Liver (tissue), 9 donors: ENCODE results near the gene GSK3A. TPM values are rescaled to one million over a fixed set of nuclear protein-coding genes. Genes with fewer than 3 reads are reported as not detected.

Source experiments
- DNase-seq: peaks from one replicate; pipeline ENCODE4 v3.0.0-alpha.2; 2017; ENCODE audit warnings: low spot score
- H3K27ac ChIP-seq, 2 donors: one replicate each; pipeline ENCODE4 v1.7.0; 2013; ENCODE audit warnings: inconsistent platforms in 2 of 2, low read length in 2 of 2, control low read depth in 1 of 2, low read depth in 1 of 2, mild to moderate bottlenecking in 1 of 2
- H3K27me3 ChIP-seq, 4 donors: one replicate each; pipeline versions ENCODE4 v1.6.1 to v1.7.0; 2013; ENCODE audit warnings: low read length in 3 of 4, inconsistent platforms in 1 of 4, mild to moderate bottlenecking in 1 of 4, moderate library complexity in 1 of 4; ENCODE audit not compliant: control insufficient read depth in 4 of 4, insufficient read depth in 4 of 4
- H3K36me3 ChIP-seq, 4 donors: one replicate each; pipeline versions ENCODE4 v1.6.1 to v1.7.0; 2013; ENCODE audit warnings: low read length in 3 of 4, mild to moderate bottlenecking in 3 of 4, low read depth in 1 of 4, moderate library complexity in 1 of 4; ENCODE audit not compliant: control insufficient read depth in 4 of 4, insufficient read depth in 3 of 4
- H3K4me1 ChIP-seq, 4 donors: one replicate each; pipeline versions ENCODE4 v1.6.1 to v1.7.0; 2013; ENCODE audit warnings: low read length in 3 of 4, mild to moderate bottlenecking in 3 of 4, moderate library complexity in 1 of 4; ENCODE audit not compliant: control insufficient read depth in 4 of 4, insufficient read depth in 4 of 4
- H3K4me3 ChIP-seq, 3 donors: one replicate each; pipeline versions ENCODE4 v1.6.1 to v1.7.0; 2013; ENCODE audit warnings: low read length in 3 of 3, control low read depth in 1 of 3, low read depth in 1 of 3, mild to moderate bottlenecking in 1 of 3
- H3K9ac ChIP-seq, 2 donors: one replicate each; pipeline ENCODE4 v1.7.0; 2013; ENCODE audit warnings: low read length in 2 of 2, mild to moderate bottlenecking in 2 of 2, moderate library complexity in 2 of 2, control low read depth in 1 of 2, low read depth in 1 of 2
- H3K9me3 ChIP-seq, 4 donors: one replicate each; pipeline versions ENCODE4 v1.6.1 to v1.7.0; 2013; ENCODE audit warnings: low read length in 3 of 4; ENCODE audit not compliant: control insufficient read depth in 4 of 4
- EGR1 ChIP-seq, 2 donors: IDR thresholded peaks; 2 replicates each; pipeline ENCODE4 v1.6.1; 2016 to 2018; ENCODE audit warnings: antibody characterized with exemption in 2 of 2, low read depth in 2 of 2
- FOXA1 ChIP-seq: IDR thresholded peaks from 2 replicates; pipeline ENCODE4 v1.6.1; 2016; ENCODE audit warnings: antibody characterized with exemption
- FOXA2 ChIP-seq: IDR thresholded peaks from 2 replicates; pipeline ENCODE4 v1.6.1; 2016; ENCODE audit warnings: antibody characterized with exemption
- GABPA ChIP-seq, 2 donors: IDR thresholded peaks in 1 of 2; conservative IDR thresholded peaks in 1 of 2; 2 replicates each; pipeline ENCODE4 v1.6.1; 2016; ENCODE audit warnings: antibody characterized with exemption in 2 of 2, mild to moderate bottlenecking in 1 of 2, moderate library complexity in 1 of 2
- HNF4A ChIP-seq, 2 donors: conservative IDR thresholded peaks; 2 replicates each; pipeline ENCODE4 v1.6.1; 2016; ENCODE audit warnings: antibody characterized with exemption in 2 of 2, mild to moderate bottlenecking in 2 of 2
- HNF4G ChIP-seq: IDR thresholded peaks from 2 replicates; pipeline ENCODE4 v1.6.1; 2016; ENCODE audit warnings: antibody characterized with exemption
- JUND ChIP-seq, 2 donors: IDR thresholded peaks; 2 replicates each; pipeline ENCODE4 v1.6.1; 2016; ENCODE audit warnings: antibody characterized with exemption in 2 of 2
- NR2F2 ChIP-seq: IDR thresholded peaks from 2 replicates; pipeline ENCODE4 v1.6.1; 2016; ENCODE audit warnings: antibody characterized with exemption
- RAD21 ChIP-seq, 2 donors: IDR thresholded peaks; 2 replicates each; pipeline ENCODE4 v1.6.1; 2016; ENCODE audit warnings: antibody characterized with exemption in 2 of 2, mild to moderate bottlenecking in 2 of 2
- REST ChIP-seq: IDR thresholded peaks from 2 replicates; pipeline ENCODE4 v1.6.1; 2016; ENCODE audit warnings: antibody characterized with exemption, mild to moderate bottlenecking
- RXRA ChIP-seq, 2 donors: IDR thresholded peaks; 2 replicates each; pipeline ENCODE4 v1.6.1; 2017 to 2018; ENCODE audit warnings: antibody characterized with exemption in 2 of 2, mild to moderate bottlenecking in 1 of 2
- SP1 ChIP-seq: IDR thresholded peaks from 2 replicates; pipeline ENCODE4 v1.6.1; 2018; ENCODE audit warnings: antibody characterized with exemption, mild to moderate bottlenecking
- YY1 ChIP-seq: IDR thresholded peaks from 2 replicates; pipeline ENCODE4 v1.6.1; 2016; ENCODE audit warnings: antibody characterized with exemption, mild to moderate bottlenecking
- ZBTB33 ChIP-seq: IDR thresholded peaks from 2 replicates; pipeline ENCODE4 v1.6.1; 2016; ENCODE audit warnings: antibody characterized with exemption
- WGBS: extraction: QIAGEN DNeasy Blood & Tissue Kit; methylation state at CpG from one replicate; pipeline ENCODE4 v1.1.7; 2013; 5-methylcytosine and 5-hydroxymethylcytosine counted together
- polyA plus RNA-seq, 2 donors: library from polyadenylated mRNA; stranded (reverse) in 1 of 2; unstranded in 1 of 2; fragments of 200-250 nt in 1 of 2; fragments of >200 nt in 1 of 2; fragmentation: Nextera tagmentation in 1 of 2; extraction: Ambion mirVana in 1 of 2; gene quantifications; one replicate each; pipeline versions ENCODE4 v1.2.1 to v1.2.3, GENCODE V29; 2013 to 2015
- total RNA-seq, 2 donors: library from RNA; depleted of rRNA; stranded (reverse); fragments of >200 nt; gene quantifications; one replicate each; pipeline ENCODE4 v1.2.3, GENCODE V29; 2014
- TF ChIP-seq, protein P1 (sequence below): IDR thresholded peaks from 2 replicates; pipeline ENCODE4 v1.6.1; 2016; ENCODE audit warnings: antibody characterized with exemption
- TF ChIP-seq, protein P2 (sequence below): fragments of 150-350 bp; IDR thresholded peaks from 2 replicates; pipeline ENCODE4 v1.5.1; 2017; ENCODE audit warnings: improper control_type of control experiment, low read depth, low read length; ENCODE audit not compliant: missing input control
- TF ChIP-seq, protein P3 (sequence below): IDR thresholded peaks from 2 replicates; pipeline ENCODE4 v1.6.1; 2016; ENCODE audit warnings: antibody characterized with exemption
- donor health status: healthy.
- donor health status: healthy.
- donor health status: healthy.
- donor health status: healthy.
- donor health status: healthy.

Gene GSK3A
- total and polyA plus RNA-seq, 4 donors = 5.9 to 23.1 (median 13.0) TPM

GRCh38 chr19:42206871-42207755, 35.3 kb downstream of the GSK3A start:
- TF ChIP-seq REST (no peak), JUND (IDR thresholded peaks at IDR 0.05) (no peak), ZBTB33 (no peak), NR2F2 (no peak), EGR1 (IDR thresholded peaks at IDR 0.05; ENCODE audit: low read depth in 2 of 2) (no peak)
- Histone ChIP-seq H3K9ac (no peak overlapping the region), H3K4me3 (no peak overlapping the region), H3K4me1 (no peaks in the 10 kb centered on the region), H3K27me3 (no peaks in the 10 kb centered on the region), H3K27ac (no peak overlapping the region), H3K36me3 (peaks cover 11 to 73% (median 53%) of the 10 kb centered on the region in 4 donors), H3K9me3 (no peaks in the 10 kb centered on the region)
- DNase-seq = peak; percentile 47
- 94% methylated on average over 14 of the region's 14 CpGs for WGBS

- H3K9me3 ChIP-seq = no peaks in the 10 kb centered on the region
- H3K4me3 ChIP-seq = no peak overlapping the region
- WGBS = 93% methylated on average over 6 of the region's 6 CpGs
- no peak for DNase-seq
- H3K36me3 ChIP-seq = peaks cover 15 to 69% (median 57%) of the 10 kb centered on the region in 4 donors
- no peaks in the 10 kb centered on the region for H3K27me3 ChIP-seq
- peaks cover 0 to 7% (median 0%) of the 10 kb centered on the region in 4 donors for H3K4me1 ChIP-seq
- H3K27ac ChIP-seq = no peak overlapping the region
- H3K9ac ChIP-seq = no peak overlapping the region
- TF ChIP-seq SP1 (no peak), HNF4G (no peak), ZBTB33 (no peak), NR2F2 (no peak), JUND (IDR thresholded peaks at IDR 0.05) (no peak), REST (no peak), HNF4A (conservative IDR thresholded peaks at IDR 0.05) (no peak), RXRA (IDR thresholded peaks at IDR 0.05) (no peak), YY1 (no peak), FOXA1 (no peak), EGR1 (IDR thresholded peaks at IDR 0.05; ENCODE audit: low read depth in 2 of 2) (no peak), FOXA2 (no peak), GABPA (IDR thresholded peaks at IDR 0.05 in 1 of 2, conservative IDR thresholded peaks at IDR 0.05 in 1 of 2) (no peak), RAD21 (IDR thresholded peaks at IDR 0.05) (no peak)
- TF ChIP-seq, protein P1, sequence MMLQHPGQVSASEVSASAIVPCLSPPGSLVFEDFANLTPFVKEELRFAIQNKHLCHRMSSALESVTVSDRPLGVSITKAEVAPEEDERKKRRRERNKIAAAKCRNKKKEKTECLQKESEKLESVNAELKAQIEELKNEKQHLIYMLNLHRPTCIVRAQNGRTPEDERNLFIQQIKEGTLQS = no peak
- TF ChIP-seq, protein P2, sequence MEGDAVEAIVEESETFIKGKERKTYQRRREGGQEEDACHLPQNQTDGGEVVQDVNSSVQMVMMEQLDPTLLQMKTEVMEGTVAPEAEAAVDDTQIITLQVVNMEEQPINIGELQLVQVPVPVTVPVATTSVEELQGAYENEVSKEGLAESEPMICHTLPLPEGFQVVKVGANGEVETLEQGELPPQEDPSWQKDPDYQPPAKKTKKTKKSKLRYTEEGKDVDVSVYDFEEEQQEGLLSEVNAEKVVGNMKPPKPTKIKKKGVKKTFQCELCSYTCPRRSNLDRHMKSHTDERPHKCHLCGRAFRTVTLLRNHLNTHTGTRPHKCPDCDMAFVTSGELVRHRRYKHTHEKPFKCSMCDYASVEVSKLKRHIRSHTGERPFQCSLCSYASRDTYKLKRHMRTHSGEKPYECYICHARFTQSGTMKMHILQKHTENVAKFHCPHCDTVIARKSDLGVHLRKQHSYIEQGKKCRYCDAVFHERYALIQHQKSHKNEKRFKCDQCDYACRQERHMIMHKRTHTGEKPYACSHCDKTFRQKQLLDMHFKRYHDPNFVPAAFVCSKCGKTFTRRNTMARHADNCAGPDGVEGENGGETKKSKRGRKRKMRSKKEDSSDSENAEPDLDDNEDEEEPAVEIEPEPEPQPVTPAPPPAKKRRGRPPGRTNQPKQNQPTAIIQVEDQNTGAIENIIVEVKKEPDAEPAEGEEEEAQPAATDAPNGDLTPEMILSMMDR = no peak
- TF ChIP-seq, protein P3, sequence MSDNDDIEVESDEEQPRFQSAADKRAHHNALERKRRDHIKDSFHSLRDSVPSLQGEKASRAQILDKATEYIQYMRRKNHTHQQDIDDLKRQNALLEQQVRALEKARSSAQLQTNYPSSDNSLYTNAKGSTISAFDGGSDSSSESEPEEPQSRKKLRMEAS = no peak
Observed at GRCh38 chr19:42204664-42205063, 37.7 kb downstream of the GSK3A start.
